Tibial nerve (tissue), 4 donors: ENCODE results near the gene MYBPC1. TPM values are rescaled to one million over a fixed set of nuclear protein-coding genes. Genes with fewer than 3 reads are reported as not detected.

Source experiments
- DNase-seq, 2 donors: peaks; one replicate each; pipeline ENCODE4 v3.0.0-alpha.2; 2019; ENCODE audit warnings: low spot score in 2 of 2
- H3K27ac ChIP-seq, 4 donors: fragments of 200-600 bp; sonication (generic) in 3 of 4; one replicate each; pipeline ENCODE4 v1.5.1; 2017 to 2019; ENCODE audit warnings: mild to moderate bottlenecking in 1 of 4
- H3K27me3 ChIP-seq, 2 donors: fragments of 200-600 bp; sonication (generic) in 1 of 2; one replicate each; pipeline versions ENCODE4 v1.5.1 to v1.6.0; 2017 to 2019
- H3K36me3 ChIP-seq, 3 donors: fragments of 200-600 bp; sonication (generic); one replicate each; pipeline ENCODE4 v1.5.1; 2018 to 2019
- H3K4me1 ChIP-seq, 4 donors: fragments of 200-600 bp; sonication (generic) in 3 of 4; one replicate each; pipeline ENCODE4 v1.5.1; 2017 to 2019
- H3K4me3 ChIP-seq, 4 donors: fragments of 200-600 bp; sonication (generic) in 3 of 4; one replicate each; pipeline ENCODE4 v1.5.1; 2017 to 2019; ENCODE audit warnings: mild to moderate bottlenecking in 1 of 4, moderate library complexity in 1 of 4
- H3K9me3 ChIP-seq, 4 donors: fragments of 200-600 bp; sonication (generic) in 3 of 4; one replicate each; pipeline ENCODE4 v1.5.1; 2017 to 2019
- EP300 ChIP-seq, 2 donors: sonication (generic); formaldehyde crosslinking; IDR thresholded peaks; one replicate each; pipeline ENCODE4 v1.6.1; 2017; ENCODE audit warnings: antibody characterized with exemption in 2 of 2, mild to moderate bottlenecking in 1 of 2
- POLR2A ChIP-seq, 2 donors: fragments of 450-650 bp; IDR thresholded peaks; one replicate each; pipeline ENCODE4 v1.6.1; 2017; ENCODE audit warnings: antibody characterized with exemption in 2 of 2, mild to moderate bottlenecking in 2 of 2, moderate library complexity in 2 of 2
- WGBS, 2 donors: methylation state at CpG; one replicate each; pipeline ENCODE4 v1.1.5; 2018; 5-methylcytosine and 5-hydroxymethylcytosine counted together
- total RNA-seq, 4 donors: library from RNA; depleted of rRNA; stranded (reverse); fragments of >200 nt; gene quantifications; one replicate each; pipeline ENCODE4 v1.1.0, GENCODE V29; 2016
- TF ChIP-seq, protein P1 (sequence below), 5 experiments: fragments of 200-600 bp in 3 of 5; fragments of 450-650 bp in 2 of 5; sonication (generic) in 3 of 5; IDR thresholded peaks; one replicate each; pipeline ENCODE4 v1.5.1; 2016 to 2019; ENCODE audit warnings: antibody characterized with exemption in 5 of 5, mild to moderate bottlenecking in 3 of 5, moderate library complexity in 2 of 5

MYBPC1 gene
- total RNA-seq, 4 donors from 2014 or later = under 0.01 to 1.5 (median 0.60) TPM

- H3K4me1 ChIP-seq = no peaks in the 10 kb centered on the region
- no peak overlapping the region for H3K27ac ChIP-seq
- DNase-seq = no peak
- TF ChIP-seq, protein P1, sequence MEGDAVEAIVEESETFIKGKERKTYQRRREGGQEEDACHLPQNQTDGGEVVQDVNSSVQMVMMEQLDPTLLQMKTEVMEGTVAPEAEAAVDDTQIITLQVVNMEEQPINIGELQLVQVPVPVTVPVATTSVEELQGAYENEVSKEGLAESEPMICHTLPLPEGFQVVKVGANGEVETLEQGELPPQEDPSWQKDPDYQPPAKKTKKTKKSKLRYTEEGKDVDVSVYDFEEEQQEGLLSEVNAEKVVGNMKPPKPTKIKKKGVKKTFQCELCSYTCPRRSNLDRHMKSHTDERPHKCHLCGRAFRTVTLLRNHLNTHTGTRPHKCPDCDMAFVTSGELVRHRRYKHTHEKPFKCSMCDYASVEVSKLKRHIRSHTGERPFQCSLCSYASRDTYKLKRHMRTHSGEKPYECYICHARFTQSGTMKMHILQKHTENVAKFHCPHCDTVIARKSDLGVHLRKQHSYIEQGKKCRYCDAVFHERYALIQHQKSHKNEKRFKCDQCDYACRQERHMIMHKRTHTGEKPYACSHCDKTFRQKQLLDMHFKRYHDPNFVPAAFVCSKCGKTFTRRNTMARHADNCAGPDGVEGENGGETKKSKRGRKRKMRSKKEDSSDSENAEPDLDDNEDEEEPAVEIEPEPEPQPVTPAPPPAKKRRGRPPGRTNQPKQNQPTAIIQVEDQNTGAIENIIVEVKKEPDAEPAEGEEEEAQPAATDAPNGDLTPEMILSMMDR (IDR thresholded peaks at IDR 0.05) = no peak
- TF ChIP-seq EP300 (IDR thresholded peaks at IDR 0.05) = no peak
- TF ChIP-seq POLR2A (IDR thresholded peaks at IDR 0.05) = no peak
- no peaks in the 10 kb centered on the region for H3K36me3 ChIP-seq
- no peaks in the 10 kb centered on the region for H3K27me3 ChIP-seq
- 27 to 65% methylated on average over 1 of the region's 1 CpG for WGBS, 2 donors
- no peak overlapping the region for H3K4me3 ChIP-seq
- H3K9me3 ChIP-seq = peaks cover 0 to 3% (median 0%) of the 10 kb centered on the region in 4 donors
Measured at GRCh38 chr12:101563212-101563611, 31.6 kb upstream of the MYBPC1 start.

- DNase-seq = no peak
- H3K4me3 ChIP-seq = no peak overlapping the region
- no peaks in the 10 kb centered on the region for H3K27me3 ChIP-seq
- peaks cover 0 to 1% (median 0%) of the 10 kb centered on the region in 4 donors for H3K9me3 ChIP-seq
- H3K27ac ChIP-seq = no peak overlapping the region
- no peaks in the 10 kb centered on the region for H3K36me3 ChIP-seq
- 20 to 31% methylated on average over 2 of the region's 2 CpGs for WGBS, 2 donors
- H3K4me1 ChIP-seq = peaks cover 0 to 3% (median 0%) of the 10 kb centered on the region in 4 donors
- TF ChIP-seq, protein P1 (IDR thresholded peaks at IDR 0.05) = no peak
- TF ChIP-seq POLR2A (IDR thresholded peaks at IDR 0.05) (no peak), EP300 (IDR thresholded peaks at IDR 0.05) (no peak)
Measured at GRCh38 chr12:101564912-101565311, 29.9 kb upstream of the MYBPC1 start.

- TF ChIP-seq, protein P1 (IDR thresholded peaks at IDR 0.05) = no peak
- TF ChIP-seq POLR2A (IDR thresholded peaks at IDR 0.05) = no peak
- TF ChIP-seq EP300 (IDR thresholded peaks at IDR 0.05) = no peak
- DNase-seq = no peak
- Histone ChIP-seq H3K27me3 (no peaks in the 10 kb centered on the region), H3K9me3 (no peaks in the 10 kb centered on the region), H3K27ac (no peak overlapping the region), H3K4me3 (no peak overlapping the region), H3K36me3 (no peaks in the 10 kb centered on the region), H3K4me1 (peaks cover 0 to 10% (median 0%) of the 10 kb centered on the region in 4 donors)
- WGBS, 2 donors = 53 to 60% methylated on average over 4 of the region's 4 CpGs
Measured at GRCh38 chr12:101566318-101566717, 28.5 kb upstream of the MYBPC1 start.

GRCh38 chr12:101567918-101568317, 26.9 kb upstream of the MYBPC1 start:
- WGBS, 2 donors = 40 to 57% methylated on average over 4 of the region's 4 CpGs
- Histone ChIP-seq H3K27ac (no peak overlapping the region), H3K27me3 (no peaks in the 10 kb centered on the region), H3K4me1 (peaks cover 0 to 10% (median 0%) of the 10 kb centered on the region in 4 donors), H3K36me3 (no peaks in the 10 kb centered on the region), H3K9me3 (no peaks in the 10 kb centered on the region), H3K4me3 (no peak overlapping the region)
- no peak for TF ChIP-seq EP300 (IDR thresholded peaks at IDR 0.05)
- TF ChIP-seq, protein P1 (IDR thresholded peaks at IDR 0.05) = no peak
- DNase-seq = no peak

GRCh38 chr12:101570047-101570446, 24.7 kb upstream of the MYBPC1 start:
- 0 to 7% methylated on average over 2 of the region's 2 CpGs for WGBS, 2 donors
- Histone ChIP-seq H3K27me3 (no peaks in the 10 kb centered on the region), H3K27ac (no peak overlapping the region), H3K36me3 (no peaks in the 10 kb centered on the region), H3K4me3 (no peak overlapping the region), H3K4me1 (peaks cover 0 to 10% (median 0%) of the 10 kb centered on the region in 4 donors), H3K9me3 (no peaks in the 10 kb centered on the region)
- peak in 1 of 2 donors; percentile 21 for TF ChIP-seq EP300 (IDR thresholded peaks at IDR 0.05)
- no peak for TF ChIP-seq POLR2A (IDR thresholded peaks at IDR 0.05)
- TF ChIP-seq, protein P1 (IDR thresholded peaks at IDR 0.05) = peak in 4 of 5 experiments; percentile 23 to 66 (median 39)
- DNase-seq = no peak
